ENCODE data around the gene LYPLA2. TPM values are rescaled to one million over a fixed set of nuclear protein-coding genes. Genes with fewer than 3 reads are reported as not detected.
"Not testable (repeated sequence)": the region's sequence is repeated elsewhere in the genome, so short reads cannot be mapped to it uniquely, and the experiment has no call there.

Gene LYPLA2
- total and polyA plus RNA-seq, 7 experiments from 2014 or later, result 40.7 to 124 (median 56.2) TPM

- Histone ChIP-seq H3K27me3 (ENCODE audit: control insufficient read depth in 2 of 2, insufficient read depth in 2 of 2, low read length in 2 of 2) (no peaks in the 10 kb centered on the region), H3K4me3 (ENCODE audit: low read length) (no peak overlapping the region), H3K9me3 (ENCODE audit: control insufficient read depth in 2 of 3, low read length in 3 of 3) (no peaks in the 10 kb centered on the region), H3K4me1 (ENCODE audit: control insufficient read depth in 2 of 2, insufficient read depth in 2 of 2, low read length in 2 of 2) (peaks cover 6% of the 10 kb centered on the region in 2 donors), H3K36me3 (ENCODE audit: control insufficient read depth in 2 of 3, insufficient read depth in 3 of 3, low read length in 3 of 3) (peaks cover 0 to 15% (median 0%) of the 10 kb centered on the region in 3 experiments), H3K27ac (ENCODE audit: low read depth, low read length) (peak overlapping the region; percentile 95)
- intact Hi-C loops (cut with micrococcal nuclease), result loop anchor here in 1 of 2 donors (2.0 kb wide), 1 partner anchor 15 kb away; no protein-coding TSS in a partner anchor
- Mint-ChIP-seq H3K36me3 (peaks cover 0 to 9% (median 3%) of the 10 kb centered on the region in 5 donors), H3K27ac (peak overlapping the region in 7 of 9 donors; percentile 40 to 96 (median 92)), H3K27me3 (peaks cover 0 to 3% (median 0%) of the 10 kb centered on the region in 5 donors), H3K4me3 (peak overlapping the region in 9 of 10 donors; percentile 42 to 95 (median 92)), H3K4me1 (peaks cover 11 to 33% (median 20%) of the 10 kb centered on the region in 7 donors), H3K9me3 (no peaks in the 10 kb centered on the region)
- ChIA-PET POLR2A (interaction anchor here (0.6 to 5.2 kb wide), 6 partner anchors 14 to 1639 kb away, joined by 3 to 41 read pairs (median 5); partner anchors contain the start of genes FUCA1, GALE and PNRC2), CTCF (interaction anchor here (0.6 to 2.3 kb wide), 3 partner anchors 12 to 74 kb away, joined by 4 to 10 read pairs (median 5); no protein-coding TSS in a partner anchor)
- DNase-seq (no peak), ATAC-seq (no peak)
These were observed 32.8 kb downstream of the LYPLA2 start for GRCh38 chr1:23823767-23824166.

GRCh38 chr1:23824711-23825075 is 33.7 kb downstream of the LYPLA2 start:
- no peaks in the 10 kb centered on the region for H3K9me3 ChIP-seq (ENCODE audit: control insufficient read depth in 2 of 3, low read length in 3 of 3)
- CTCF ChIA-PET, result interaction anchor here (1.1 to 2.3 kb wide), 2 partner anchors 8 to 13 kb away, joined by 3 to 10 read pairs; no protein-coding TSS in a partner anchor
- POLR2A ChIA-PET, result interaction anchor here (0.6 to 5.2 kb wide), 18 partner anchors 8 to 480 kb away, joined by 3 to 41 read pairs (median 3); partner anchors contain the start of genes ELOA, GALE, PITHD1 and PNRC2
- Mint-ChIP-seq H3K36me3 (peaks cover 0 to 9% (median 3%) of the 10 kb centered on the region in 5 donors), H3K4me3 (peak overlapping the region; percentile 86 to 96 (median 94)), H3K27me3 (peaks cover 0 to 3% (median 0%) of the 10 kb centered on the region in 5 donors), H3K4me1 (peaks cover 11 to 33% (median 20%) of the 10 kb centered on the region in 7 donors), H3K27ac (peak overlapping the region; percentile 76 to 98 (median 96)), H3K9me3 (no peaks in the 10 kb centered on the region)
- peak overlapping the region; percentile 95 for H3K27ac ChIP-seq (ENCODE audit: low read depth, low read length)
- peaks cover 6% of the 10 kb centered on the region in 2 donors for H3K4me1 ChIP-seq (ENCODE audit: control insufficient read depth in 2 of 2, insufficient read depth in 2 of 2, low read length in 2 of 2)
- intact Hi-C loops (cut with micrococcal nuclease), result loop anchor here (1.0 to 2.0 kb wide), 7 partner anchors 14 to 135 kb away; partner anchors contain the start of genes FUCA1 (in 2 of the 2), GALE (in 1 of the 2), PITHD1 (in 1 of the 2) and PNRC2 (in 1 of the 2)
- ATAC-seq, result peak; percentile 4
- peaks cover 0 to 12% (median 0%) of the 10 kb centered on the region in 3 experiments for H3K36me3 ChIP-seq (ENCODE audit: control insufficient read depth in 2 of 3, insufficient read depth in 3 of 3, low read length in 3 of 3)
- peak overlapping the region; percentile 95 for H3K4me3 ChIP-seq (ENCODE audit: low read length)
- DNase-seq, result no peak
- no peaks in the 10 kb centered on the region for H3K27me3 ChIP-seq (ENCODE audit: control insufficient read depth in 2 of 2, insufficient read depth in 2 of 2, low read length in 2 of 2)

- ATAC-seq (peak; percentile 99), DNase-seq (peak; percentile 64 to 89 (median 81))
- intact Hi-C loops (cut with micrococcal nuclease), result loop anchor here (1.0 to 2.0 kb wide), 7 partner anchors 13 to 134 kb away; partner anchors contain the start of genes FUCA1 (in 2 of the 2), GALE (in 1 of the 2), PITHD1 (in 1 of the 2) and PNRC2 (in 1 of the 2)
- peaks cover 11 to 33% (median 20%) of the 10 kb centered on the region in 7 donors for H3K4me1 Mint-ChIP-seq
- H3K27me3 Mint-ChIP-seq, result peaks cover 0 to 5% (median 0%) of the 10 kb centered on the region in 5 donors
- peak within 1 kb of the TSS; percentile 86 to 96 (median 94) for H3K4me3 Mint-ChIP-seq
- H3K27ac Mint-ChIP-seq, result peak within 1 kb of the TSS; percentile 76 to 98 (median 96)
- H3K36me3 Mint-ChIP-seq, result peaks cover 0 to 7% (median 2%) of the 10 kb centered on the region in 5 donors
- ChIA-PET CTCF (interaction anchor here (0.7 to 2.3 kb wide), 3 partner anchors 9 to 44 kb away, joined by 3 to 10 read pairs (median 3); no protein-coding TSS in a partner anchor), POLR2A (interaction anchor here (0.6 to 5.2 kb wide), 27 partner anchors 9 to 723 kb away, joined by 3 to 41 read pairs (median 3); partner anchors contain the start of genes CNR2, ELOA, GALE and LYPLA2)
- Histone ChIP-seq H3K27me3 (ENCODE audit: control insufficient read depth in 2 of 2, insufficient read depth in 2 of 2, low read length in 2 of 2) (no peaks in the 10 kb centered on the region), H3K36me3 (ENCODE audit: control insufficient read depth in 2 of 3, insufficient read depth in 3 of 3, low read length in 3 of 3) (peaks cover 0 to 7% (median 0%) of the 10 kb centered on the region in 3 experiments), H3K9me3 (ENCODE audit: control insufficient read depth in 2 of 3, low read length in 3 of 3) (no peaks in the 10 kb centered on the region), H3K27ac (ENCODE audit: low read depth, low read length) (peak within 1 kb of the TSS; percentile 95), H3K4me3 (ENCODE audit: low read length) (peak within 1 kb of the TSS; percentile 95), H3K4me1 (ENCODE audit: control insufficient read depth in 2 of 2, insufficient read depth in 2 of 2, low read length in 2 of 2) (peaks cover 6% of the 10 kb centered on the region in 2 donors)
- H3K9me3 Mint-ChIP-seq, result no peaks in the 10 kb centered on the region
These were observed 34.3 kb downstream of the LYPLA2 start, which contains the start of gene HMGCL for GRCh38 chr1:23825076-23825761. Gene HMGCL, minus strand, starts transcription at chr1:23825429. Its CDS starts 14 bp downstream, at chr1:23825415.

- Mint-ChIP-seq H3K4me3 (peak overlapping the region; percentile 86 to 96 (median 94)), H3K36me3 (peaks cover 0 to 4% (median 0%) of the 10 kb centered on the region in 5 donors), H3K27ac (peak overlapping the region; percentile 76 to 98 (median 96)), H3K4me1 (peaks cover 11 to 27% (median 20%) of the 10 kb centered on the region in 7 donors), H3K27me3 (peaks cover 0 to 8% (median 0%) of the 10 kb centered on the region in 5 donors), H3K9me3 (no peaks in the 10 kb centered on the region)
- DNase-seq, result no peak
- intact Hi-C loops (cut with micrococcal nuclease), result loop anchor here (1.0 to 2.0 kb wide), 7 partner anchors 12 to 133 kb away; partner anchors contain the start of genes FUCA1 (in 2 of the 2), GALE (in 1 of the 2), PITHD1 (in 1 of the 2) and PNRC2 (in 1 of the 2)
- peak overlapping the region; percentile 95 for H3K4me3 ChIP-seq (ENCODE audit: low read length)
- ATAC-seq, result peak; percentile 20
- CTCF ChIA-PET, result interaction anchor here (0.7 to 2.3 kb wide), 2 partner anchors 14 to 43 kb away, joined by 3 to 10 read pairs; no protein-coding TSS in a partner anchor
- H3K36me3 ChIP-seq (ENCODE audit: control insufficient read depth in 2 of 3, insufficient read depth in 3 of 3, low read length in 3 of 3), result peaks cover 0 to 5% (median 0%) of the 10 kb centered on the region in 3 experiments
- H3K27me3 ChIP-seq (ENCODE audit: control insufficient read depth in 2 of 2, insufficient read depth in 2 of 2, low read length in 2 of 2), result no peaks in the 10 kb centered on the region
- POLR2A ChIA-PET, result interaction anchor here (0.6 to 5.2 kb wide), 20 partner anchors 9 to 821 kb away, joined by 3 to 41 read pairs (median 4); partner anchors contain the start of genes CNR2, GALE, LYPLA2 and PITHD1
- no peaks in the 10 kb centered on the region for H3K9me3 ChIP-seq (ENCODE audit: control insufficient read depth in 2 of 3, low read length in 3 of 3)
- peaks cover 6% of the 10 kb centered on the region in 2 donors for H3K4me1 ChIP-seq (ENCODE audit: control insufficient read depth in 2 of 2, insufficient read depth in 2 of 2, low read length in 2 of 2)
- peak overlapping the region; percentile 95 for H3K27ac ChIP-seq (ENCODE audit: low read depth, low read length)
These were observed 35.0 kb downstream of the LYPLA2 start for GRCh38 chr1:23825762-23826522.

- peak overlapping the region in 7 of 10 donors; percentile 27 to 95 (median 92) for H3K4me3 Mint-ChIP-seq
- H3K27me3 ChIP-seq (ENCODE audit: control insufficient read depth in 2 of 2, insufficient read depth in 2 of 2, low read length in 2 of 2); H3K36me3 ChIP-seq (ENCODE audit: control insufficient read depth in 2 of 3, insufficient read depth in 3 of 3, low read length in 3 of 3); DNase-seq; H3K27me3 Mint-ChIP-seq; H3K9me3 ChIP-seq (ENCODE audit: control insufficient read depth in 2 of 3, low read length in 3 of 3); ATAC-seq; H3K4me3 ChIP-seq (ENCODE audit: low read length); CTCF ChIA-PET; H3K9me3 Mint-ChIP-seq; intact Hi-C loops (cut with micrococcal nuclease); H3K4me1 ChIP-seq (ENCODE audit: control insufficient read depth in 2 of 2, insufficient read depth in 2 of 2, low read length in 2 of 2); H3K27ac ChIP-seq (ENCODE audit: low read depth, low read length); H3K36me3 Mint-ChIP-seq: not testable (repeated sequence)
- POLR2A ChIA-PET, result interaction anchor here (0.6 to 1.4 kb wide), 3 partner anchors 22 to 821 kb away, joined by 3 to 8 read pairs (median 3); partner anchors contain the start of gene LYPLA2
- peak overlapping the region in 4 of 9 donors; percentile 17 to 96 (median 69) for H3K27ac Mint-ChIP-seq
- H3K4me1 Mint-ChIP-seq, result peaks cover 11 to 27% (median 20%) of the 10 kb centered on the region in 7 donors
These were observed 35.6 kb downstream of the LYPLA2 start for GRCh38 chr1:23826590-23826989.
